ENCODE measurements around the gene SUPT20HL2.
"Not testable (repeated sequence)": the region's sequence is repeated elsewhere in the genome, so short reads cannot be mapped to it uniquely, and the experiment has no call there.

SUPT20HL2 gene

GRCh38 chrX:24309580-24310374 lies 4.1 kb downstream of the SUPT20HL2 start:
- not testable (repeated sequence) for DNase-seq (ENCODE audit: low spot score)

GRCh38 chrX:24308803-24309202 lies 5.1 kb downstream of the SUPT20HL2 start:
- not testable (repeated sequence) for DNase-seq (ENCODE audit: low spot score)

DNA sequence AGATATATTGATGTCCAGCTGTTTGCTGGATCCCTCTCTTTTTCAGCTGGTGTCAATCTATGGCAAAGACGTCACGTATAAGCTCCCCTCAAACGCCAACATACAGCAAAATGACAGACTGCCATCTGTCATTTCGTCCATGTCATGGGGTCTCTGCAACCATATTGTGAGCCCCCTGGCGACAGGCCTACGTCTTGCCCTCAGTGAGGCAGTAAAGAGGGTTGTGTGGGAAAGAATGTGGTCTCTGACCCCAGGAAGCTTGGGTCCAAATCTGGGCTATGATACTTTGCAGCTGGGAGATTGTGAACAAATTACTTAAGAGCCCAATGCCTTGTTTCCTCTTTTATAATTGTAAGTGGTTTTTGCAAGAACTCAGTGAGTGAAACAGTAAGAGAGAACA lies 7.4 kb downstream of the SUPT20HL2 start:
- no peak for DNase-seq (ENCODE audit: low spot score)

DNA sequence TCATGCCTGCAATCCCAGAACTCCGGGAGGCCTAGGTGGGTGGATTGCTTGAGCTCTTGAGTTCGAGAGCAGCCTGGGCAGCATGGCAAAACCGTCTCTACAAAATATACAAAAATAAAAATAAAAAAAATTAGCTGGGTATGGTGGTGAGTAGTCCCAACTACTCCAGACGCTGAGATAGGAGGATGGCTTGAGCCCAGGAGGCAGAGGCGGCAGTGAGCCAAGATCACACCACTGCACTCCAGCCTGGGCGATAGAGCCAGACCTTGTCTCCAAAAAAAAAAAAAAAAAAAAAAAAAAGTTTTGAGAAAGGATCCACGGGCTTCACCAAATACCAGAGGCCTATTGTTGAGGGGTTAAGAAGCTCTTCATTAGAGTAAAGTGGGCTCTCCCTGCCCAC lies 8.0 kb downstream of the SUPT20HL2 start:
- DNase-seq (ENCODE audit: low spot score): no peak

DNA sequence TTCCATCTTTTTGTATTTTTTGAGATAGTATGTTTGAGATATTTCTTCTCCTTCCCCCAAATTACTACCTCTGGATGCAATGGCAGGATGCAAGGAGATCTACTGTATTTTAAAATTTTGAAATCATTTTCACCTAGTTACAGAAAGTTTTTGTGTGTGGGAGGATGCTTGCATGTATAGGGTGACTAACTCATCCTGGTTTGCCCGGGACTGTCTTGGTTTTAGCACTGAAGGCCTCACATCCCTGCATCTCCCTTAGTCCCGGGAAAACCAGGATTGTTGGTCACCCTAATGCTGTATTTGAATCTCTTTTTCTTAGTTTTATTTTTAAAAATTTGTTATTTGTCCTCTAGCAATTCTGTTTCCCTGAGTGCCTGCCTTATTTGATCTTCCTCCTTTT lies 12.1 kb downstream of the SUPT20HL2 start:
- DNase-seq (ENCODE audit: low spot score): no peak

- DNase-seq (ENCODE audit: low spot score): no peak
Observed at GRCh38 chrX:24301060-24301459, 12.8 kb downstream of the SUPT20HL2 start.

GRCh38 chrX:24298191-24298590 lies 15.7 kb downstream of the SUPT20HL2 start:
- no peak for DNase-seq (ENCODE audit: low spot score)

GRCh38 chrX:24294619-24295018 lies 19.2 kb downstream of the SUPT20HL2 start:
- DNase-seq (ENCODE audit: low spot score): no peak

GRCh38 chrX:24293412-24293811 lies 20.5 kb downstream of the SUPT20HL2 start:
- DNase-seq (ENCODE audit: low spot score): no peak

DNA sequence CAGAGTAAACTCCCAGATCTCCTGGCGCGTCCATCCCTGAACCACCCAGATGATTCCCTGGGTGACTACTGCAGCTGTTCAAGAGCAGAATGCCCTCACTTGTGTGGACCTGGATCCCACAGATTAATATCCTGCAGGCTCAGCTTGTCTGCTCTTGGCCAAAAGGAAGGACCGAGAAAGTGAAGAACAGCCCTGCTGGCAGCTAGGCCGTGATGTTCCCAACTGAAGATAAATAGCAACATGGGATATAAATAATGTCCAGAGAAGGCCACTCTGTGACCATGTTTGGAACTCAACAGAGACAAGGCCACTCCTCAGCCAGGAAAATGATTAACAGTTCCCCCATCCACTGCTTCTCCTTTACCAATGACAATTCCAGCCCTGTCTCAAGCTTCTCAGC lies 21.5 kb downstream of the SUPT20HL2 start:
- DNase-seq (ENCODE audit: low spot score): no peak

- no peak for DNase-seq (ENCODE audit: low spot score)
Observed at GRCh38 chrX:24285082-24285481, 28.8 kb downstream of the SUPT20HL2 start.

- DNase-seq (ENCODE audit: low spot score): no peak
Observed at GRCh38 chrX:24283127-24283794, 30.6 kb downstream of the SUPT20HL2 start.

GRCh38 chrX:24282381-24283126 lies 31.3 kb downstream of the SUPT20HL2 start:
- no peak for DNase-seq (ENCODE audit: low spot score)

DNA sequence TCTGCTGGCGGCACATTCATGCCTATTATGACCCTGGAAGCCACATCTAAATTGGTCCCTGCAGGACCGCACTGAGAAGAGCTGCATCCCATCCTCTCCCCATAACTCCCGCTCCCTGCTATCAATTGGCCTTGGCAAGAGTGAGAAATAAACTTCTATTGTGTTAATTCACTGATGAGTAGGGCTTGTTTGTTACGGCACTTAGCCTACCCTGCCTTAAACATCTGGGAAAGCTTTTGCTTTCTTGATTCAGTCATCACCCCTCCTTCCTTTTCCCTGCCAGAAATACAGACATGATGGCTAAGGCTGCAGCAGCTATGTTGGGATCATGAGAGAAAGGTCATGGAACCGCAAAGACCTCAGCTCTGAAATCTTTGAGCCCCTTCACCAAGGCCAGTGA lies 36.5 kb downstream of the SUPT20HL2 start:
- no peak for DNase-seq (ENCODE audit: low spot score)

GRCh38 chrX:24276015-24276414 lies 37.9 kb downstream of the SUPT20HL2 start:
- DNase-seq (ENCODE audit: low spot score): no peak

GRCh38 chrX:24271262-24271661 lies 42.6 kb downstream of the SUPT20HL2 start:
- DNase-seq (ENCODE audit: low spot score): no peak

- no peak for DNase-seq (ENCODE audit: low spot score)
Observed at GRCh38 chrX:24268786-24269185, 45.1 kb downstream of the SUPT20HL2 start.

DNA sequence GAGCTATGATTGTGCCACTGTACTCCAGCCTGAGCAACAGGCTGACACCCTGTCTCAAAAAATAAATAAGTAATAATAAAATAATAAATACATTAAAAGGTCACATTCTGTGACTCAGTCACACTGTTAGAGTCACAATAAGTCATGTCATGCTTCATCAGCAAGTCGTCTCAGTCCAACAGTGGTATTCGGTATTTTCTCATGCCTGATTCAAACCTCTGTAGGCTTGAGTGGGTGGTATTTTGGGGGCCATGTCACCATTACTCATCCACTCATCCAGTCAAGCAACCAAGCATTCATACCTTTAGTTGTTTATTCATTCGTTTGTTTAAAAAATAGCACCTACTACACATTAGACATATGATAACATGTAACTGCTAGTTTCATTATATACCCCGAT lies 46.9 kb downstream of the SUPT20HL2 start:
- DNase-seq (ENCODE audit: low spot score): no peak

DNA sequence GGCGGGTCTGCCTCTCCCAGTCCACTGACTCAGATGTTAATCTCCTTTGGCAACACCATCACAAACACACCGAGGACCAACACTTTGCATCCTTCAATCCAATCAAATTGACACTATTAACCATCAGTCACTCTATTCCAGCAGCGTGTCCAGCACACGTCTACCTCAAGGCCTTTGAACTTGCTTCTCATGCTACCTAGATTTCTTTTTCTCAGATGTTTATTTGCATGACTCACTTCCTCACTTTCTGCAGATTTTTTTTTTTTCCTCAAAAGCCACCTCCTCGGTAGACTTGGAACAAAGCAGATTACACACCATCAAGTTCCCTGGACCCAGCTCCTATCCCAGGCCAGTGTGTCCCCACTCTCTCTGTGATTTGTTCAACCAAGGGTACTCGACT lies 49.5 kb downstream of the SUPT20HL2 start:
- DNase-seq (ENCODE audit: low spot score): no peak

GRCh38 chrX:24262309-24262708 lies 51.6 kb downstream of the SUPT20HL2 start:
- DNase-seq (ENCODE audit: low spot score): no peak
